Mucosa of descending colon (tissue), 3 donors: ENCODE measurements around the gene GOLGA6C. TPM values are rescaled to one million over a fixed set of nuclear protein-coding genes. Genes with fewer than 3 reads are reported as not detected.
"Not testable (repeated sequence)": the region's sequence is repeated elsewhere in the genome, so short reads cannot be mapped to it uniquely, and the experiment has no call there.

Experiments used
- ATAC-seq: fragments of 200-7000 bp; cut with Tn5 transposase; one replicate; pipeline ENCODE4 v1.9.1; 2020; ENCODE audit warnings: mild to moderate bottlenecking, moderate library complexity
- DNase-seq, 3 donors: peaks; one replicate each; pipeline ENCODE4 v3.0.0-alpha.2; 2020
- H3K36me3 ChIP-seq: fragments of 200-600 bp; one replicate; pipeline ENCODE4 v1.8.0; 2021; ENCODE audit warnings: low read depth, mild to moderate bottlenecking
- H3K4me1 ChIP-seq: fragments of 200-600 bp; one replicate; pipeline ENCODE4 v1.8.0; 2021; ENCODE audit warnings: low read depth, mild to moderate bottlenecking
- H3K4me3 ChIP-seq: fragments of 200-600 bp; one replicate; pipeline ENCODE4 v1.8.0; 2021; ENCODE audit warnings: mild to moderate bottlenecking
- H3K9me3 ChIP-seq: fragments of 200-600 bp; one replicate; pipeline ENCODE4 v1.8.0; 2021; ENCODE audit warnings: mild to moderate bottlenecking
- CTCF ChIP-seq: fragments of 200-600 bp; IDR thresholded peaks from one replicate; pipeline ENCODE4 v1.8.0; 2022; ENCODE audit warnings: antibody characterized with exemption, mild to moderate bottlenecking
- intact Hi-C, 2 donors: fragments of 100-400 bp; cut with DNase I in 1 of 2; cut with micrococcal nuclease in 1 of 2; formaldehyde crosslinking; loops; one replicate each; pipeline versions ENCODE4 v1.11.0 to v1.11.1; 2022; cut with DNase I, micrococcal nuclease
- long read RNA-seq, 2 donors: library from polyadenylated mRNA; unstranded; transcript quantifications; one replicate each; pipeline ENCODE4 v2.0.0, GENCODE V29; 2019 to 2021
- total RNA-seq, 3 donors: library from RNA; stranded (reverse); fragmentation: NEBNext Ultra II Directional in 2 of 3; extraction: Animal tissue kit (Norgen Biotek cat#: 25700) in 2 of 3; gene quantifications; one replicate each; pipeline versions ENCODE4 v1.2.1 to v1.2.4, GENCODE V29; 2021 to 2023
- donor health status: DM: no; HTN: no; CAD: no; lungs with moderate emphysema.
- donor health status: DM: no; HTN: no; CAD: no.
- donor health status: DM: no; HTN: yes; CAD: no.

The GOLGA6C gene
- total RNA-seq: not detected
- long read RNA-seq, donor 1: 0 reads
- long read RNA-seq, donor 2: 0 reads

GRCh38 chr15:75258034-75258433 is at the start of gene GOLGA6C:
GOLGA6C (plus strand) TSS chr15:75258334; CDS start chr15:75258599, 265 bp downstream.
- intact Hi-C loops, H3K9me3 ChIP-seq, H3K4me1 ChIP-seq, DNase-seq, ATAC-seq, H3K4me3 ChIP-seq, H3K36me3 ChIP-seq: not testable (repeated sequence)

DNA sequence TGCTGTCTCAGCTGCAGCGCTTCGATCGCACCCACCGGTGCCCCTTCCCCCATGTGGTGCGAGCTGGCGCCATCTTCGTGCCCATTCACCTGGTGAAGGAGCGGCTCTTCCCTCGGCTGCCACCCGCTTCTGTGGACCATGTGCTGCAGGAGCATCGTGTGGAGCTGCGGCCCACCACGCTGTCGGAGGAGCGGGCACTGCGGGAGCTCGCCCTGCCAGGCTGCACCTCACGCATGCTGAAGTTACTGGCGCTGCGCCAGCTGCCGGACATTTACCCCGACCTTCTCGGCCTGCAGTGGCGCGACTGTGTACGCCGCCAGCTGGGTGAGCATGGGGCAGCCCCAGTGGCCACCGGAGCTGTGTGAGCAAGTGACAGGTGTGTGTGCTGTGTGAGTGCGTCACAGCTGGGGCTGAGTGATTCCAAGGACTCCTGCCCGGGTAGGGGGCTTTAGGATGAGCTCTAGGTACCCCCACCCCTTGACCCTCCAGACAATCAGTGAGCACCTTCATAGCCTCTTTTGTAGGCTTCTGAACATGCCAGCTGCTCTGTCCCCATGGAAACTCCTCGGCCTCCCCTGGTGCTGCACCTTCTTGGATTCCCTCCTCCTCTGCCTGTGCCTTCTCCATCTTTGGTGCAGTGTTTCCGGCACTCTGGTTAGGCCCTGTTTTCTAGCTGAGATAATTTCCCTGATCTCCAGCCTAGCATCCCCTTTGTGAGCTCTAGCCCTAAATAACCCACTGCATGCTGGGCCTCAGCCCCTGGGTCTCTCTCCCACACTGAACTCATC is 49.4 kb upstream of the GOLGA6C start:
- intact Hi-C loops: loop anchor here in 1 of 2 donors (5.0 kb wide), 1 partner anchor 181 kb away; no protein-coding TSS in a partner anchor
- H3K36me3 ChIP-seq: peaks cover 11% of the 10 kb centered on the region
- no peak for TF ChIP-seq CTCF

GRCh38 chr15:75209289-75209676 is 48.9 kb upstream of the GOLGA6C start:
- peaks cover 9% of the 10 kb centered on the region for H3K4me1 ChIP-seq
- intact Hi-C loops: loop anchor here in 1 of 2 donors (5.0 kb wide), 1 partner anchor 182 kb away; no protein-coding TSS in a partner anchor
- no peak for ATAC-seq

More for the DNA sequence above, 49.4 kb upstream of the GOLGA6C start:
- H3K4me3 ChIP-seq: no peak overlapping the region
- H3K9me3 ChIP-seq: no peaks in the 10 kb centered on the region
- DNase-seq: no peak
- H3K4me1 ChIP-seq: peaks cover 14% of the 10 kb centered on the region
- no peak for ATAC-seq

GRCh38 chr15:75210811-75211230 is 47.3 kb upstream of the GOLGA6C start:
- intact Hi-C loops: loop anchor here in 1 of 2 donors (5.0 kb wide), 1 partner anchor 169 kb away; no protein-coding TSS in a partner anchor
- Histone ChIP-seq H3K4me3 (no peak overlapping the region), H3K9me3 (no peaks in the 10 kb centered on the region), H3K4me1 (peaks cover 4% of the 10 kb centered on the region), H3K36me3 (peaks cover 11% of the 10 kb centered on the region)
- ATAC-seq (no peak), DNase-seq (no peak)
- TF ChIP-seq CTCF: no peak

More at GRCh38 chr15:75209289-75209676, 48.9 kb upstream of the GOLGA6C start:
- Histone ChIP-seq H3K4me3 (no peak overlapping the region), H3K9me3 (no peaks in the 10 kb centered on the region), H3K36me3 (peaks cover 11% of the 10 kb centered on the region)
- DNase-seq: no peak
- TF ChIP-seq CTCF: no peak

DNA sequence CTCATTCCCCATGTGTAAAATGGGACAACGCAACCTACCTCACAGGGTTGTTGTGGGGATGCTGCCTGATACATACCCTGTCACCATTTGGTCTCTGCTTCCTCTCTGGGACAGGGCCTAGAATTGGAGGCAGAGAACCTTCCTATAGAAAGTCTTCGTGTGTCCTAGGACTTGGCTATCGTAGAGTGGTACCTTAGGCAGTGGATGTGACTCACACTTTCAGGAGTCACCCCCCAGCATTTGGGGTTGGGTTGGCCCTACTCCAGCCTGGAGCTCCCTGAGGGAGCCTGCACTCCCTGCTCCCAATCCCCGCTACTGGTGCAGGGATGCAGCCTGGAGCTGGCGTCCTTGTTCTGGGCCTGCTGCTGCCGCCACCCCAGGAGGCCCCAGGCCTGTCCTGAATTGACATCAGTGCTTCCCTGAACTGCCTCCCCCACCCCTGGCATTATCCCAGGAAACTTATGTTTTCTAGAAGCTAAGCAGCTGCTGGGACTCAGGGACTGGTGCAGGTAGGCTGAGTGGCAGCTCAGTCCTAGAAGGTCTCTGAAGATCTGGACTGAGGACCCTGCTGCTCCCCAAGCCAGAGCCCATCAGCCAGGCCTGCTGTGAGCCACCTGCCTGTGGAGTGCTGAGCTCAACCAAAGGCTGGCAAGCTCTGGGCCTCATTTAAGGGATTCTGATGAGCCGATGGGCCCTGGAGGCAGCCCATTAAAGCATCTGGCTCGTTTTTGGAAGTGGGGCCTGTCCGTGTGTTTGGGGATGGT is 46.5 kb upstream of the GOLGA6C start:
- no peak overlapping the region for H3K4me3 ChIP-seq
- no peak for TF ChIP-seq CTCF
- intact Hi-C loops: loop anchor here in 1 of 2 donors (5.0 kb wide), 1 partner anchor 169 kb away; no protein-coding TSS in a partner anchor
- H3K36me3 ChIP-seq: peaks cover 11% of the 10 kb centered on the region
- DNase-seq (no peak), ATAC-seq (no peak)
- H3K4me1 ChIP-seq: peaks cover 4% of the 10 kb centered on the region
- H3K9me3 ChIP-seq: no peaks in the 10 kb centered on the region
